ENCODE results near the gene HIVEP3.

The HIVEP3 gene

GRCh38 chr1:41641941-41642527 is 276.7 kb downstream of the HIVEP3 start:
- in situ Hi-C loops (cut with MboI; ENCODE audit: low sequenced_read_pairs), result no loop called here

GRCh38 chr1:41641475-41641814 is 277.3 kb downstream of the HIVEP3 start:
- in situ Hi-C loops (cut with MboI; ENCODE audit: low sequenced_read_pairs), result no loop called here

GRCh38 chr1:41640756-41641474 is 277.8 kb downstream of the HIVEP3 start:
- in situ Hi-C loops (cut with MboI; ENCODE audit: low sequenced_read_pairs), result no loop called here

GRCh38 chr1:41640141-41640751 is 278.5 kb downstream of the HIVEP3 start:
- in situ Hi-C loops (cut with MboI; ENCODE audit: low sequenced_read_pairs), result no loop called here

- in situ Hi-C loops (cut with MboI; ENCODE audit: low sequenced_read_pairs), result no loop called here
These were observed 279.3 kb downstream of the HIVEP3 start for GRCh38 chr1:41639332-41639936.

- in situ Hi-C loops (cut with MboI; ENCODE audit: low sequenced_read_pairs), result no loop called here
These were observed 280.4 kb downstream of the HIVEP3 start for GRCh38 chr1:41638086-41639024.

- in situ Hi-C loops (cut with MboI; ENCODE audit: low sequenced_read_pairs), result no loop called here
These were observed 281.4 kb downstream of the HIVEP3 start for GRCh38 chr1:41637367-41637766.

- in situ Hi-C loops (cut with MboI; ENCODE audit: low sequenced_read_pairs), result no loop called here
These were observed 285.0 kb downstream of the HIVEP3 start for GRCh38 chr1:41633764-41634163.

- in situ Hi-C loops (cut with MboI; ENCODE audit: low sequenced_read_pairs), result no loop called here
These were observed 285.7 kb downstream of the HIVEP3 start for GRCh38 chr1:41632781-41633575.

- in situ Hi-C loops (cut with MboI; ENCODE audit: low sequenced_read_pairs), result no loop called here
These were observed 286.8 kb downstream of the HIVEP3 start for GRCh38 chr1:41631971-41632370.

- in situ Hi-C loops (cut with MboI; ENCODE audit: low sequenced_read_pairs), result no loop called here
These were observed 287.6 kb downstream of the HIVEP3 start for GRCh38 chr1:41631154-41631553.

- in situ Hi-C loops (cut with MboI; ENCODE audit: low sequenced_read_pairs), result no loop called here
These were observed 289.2 kb downstream of the HIVEP3 start for GRCh38 chr1:41629571-41629970.

- in situ Hi-C loops (cut with MboI; ENCODE audit: low sequenced_read_pairs), result no loop called here
These were observed 289.6 kb downstream of the HIVEP3 start for GRCh38 chr1:41629141-41629540.

- in situ Hi-C loops (cut with MboI; ENCODE audit: low sequenced_read_pairs), result no loop called here
These were observed 291.0 kb downstream of the HIVEP3 start for GRCh38 chr1:41627491-41628280.

- in situ Hi-C loops (cut with MboI; ENCODE audit: low sequenced_read_pairs), result no loop called here
These were observed 291.9 kb downstream of the HIVEP3 start for GRCh38 chr1:41626616-41627375.

- in situ Hi-C loops (cut with MboI; ENCODE audit: low sequenced_read_pairs), result no loop called here
These were observed 292.6 kb downstream of the HIVEP3 start for GRCh38 chr1:41626146-41626545.

- in situ Hi-C loops (cut with MboI; ENCODE audit: low sequenced_read_pairs), result no loop called here
These were observed 295.0 kb downstream of the HIVEP3 start for GRCh38 chr1:41623736-41624135.

- in situ Hi-C loops (cut with MboI; ENCODE audit: low sequenced_read_pairs), result no loop called here
These were observed 295.6 kb downstream of the HIVEP3 start for GRCh38 chr1:41622859-41623732.

All from HL-60/S4 treated with phorbol 12-myristate 13-acetate at 8.2 ng/mL for 4 days and 3 days (cell line).